HT-29 (cell line): Measurements from ENCODE around the gene AVPI1. TPM values are rescaled to one million over a fixed set of nuclear protein-coding genes. Genes with fewer than 3 reads are reported as not detected.

Experiments used
- DNase-seq: peaks from one replicate; pipeline ENCODE4 v3.0.0-alpha.2; 2015; ENCODE audit warnings: low spot score
- total RNA-seq: library from RNA; depleted of rRNA; stranded (reverse); fragments of >200 nt; shearing (Covaris generic); gene quantifications from 2 replicates; pipeline ENCODE4 v1.2.3, GENCODE V29; 2014; rRNA removed

AVPI1 gene, protein sequence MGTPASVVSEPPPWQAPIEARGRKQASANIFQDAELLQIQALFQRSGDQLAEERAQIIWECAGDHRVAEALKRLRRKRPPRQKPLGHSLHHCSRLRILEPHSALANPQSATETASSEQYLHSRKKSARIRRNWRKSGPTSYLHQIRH
- total RNA-seq = 31.9 and 35.5 TPM in 2 replicates

- peak; percentile 98 for DNase-seq
Observed at GRCh38 chr10:97686962-97687784, at the start of gene AVPI1. AVPI1 (minus strand) TSS chr10:97687241; CDS start chr10:97679905, 7,336 bp downstream.

GRCh38 chr10:97736403-97736901 is 49.4 kb upstream of the AVPI1 start:
- no peak for DNase-seq

DNA sequence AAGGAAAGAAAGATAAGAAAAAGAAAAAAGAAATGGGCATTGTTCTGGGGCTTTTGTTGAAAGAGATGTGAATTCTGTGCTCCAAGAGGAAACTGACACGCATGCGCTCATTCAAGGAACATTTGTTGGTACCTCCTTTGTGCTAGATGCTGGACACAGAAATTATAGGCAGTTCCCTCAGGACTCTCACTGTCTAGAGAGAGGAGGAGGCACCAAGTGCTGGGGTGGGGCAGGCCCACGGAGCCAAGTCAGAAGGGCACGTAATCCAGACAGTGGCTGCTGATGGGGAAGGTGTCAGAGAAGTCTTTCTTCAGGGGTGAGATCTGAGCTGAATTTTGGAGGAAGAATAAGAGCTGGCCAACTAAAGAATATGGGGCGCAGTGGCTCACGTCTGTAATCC is 47.0 kb upstream of the AVPI1 start:
- no peak for DNase-seq

- no peak for DNase-seq
Observed at GRCh38 chr10:97733256-97733655, 46.2 kb upstream of the AVPI1 start.

DNA sequence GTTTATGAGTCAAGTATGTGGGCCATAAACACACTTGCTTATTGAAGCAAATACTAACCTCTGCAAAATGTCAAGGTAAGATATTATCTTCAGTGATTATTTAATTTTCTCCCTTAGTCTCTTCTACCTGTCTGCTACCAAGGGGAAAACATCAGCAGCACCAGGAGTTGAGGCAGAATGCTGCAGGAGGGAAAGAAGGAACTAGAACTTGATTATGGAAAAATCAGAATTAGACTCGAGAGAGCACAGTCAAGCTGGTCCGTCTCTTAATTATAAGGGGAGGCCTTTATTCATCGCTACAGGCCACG is 45.0 kb upstream of the AVPI1 start:
- DNase-seq = no peak

DNA sequence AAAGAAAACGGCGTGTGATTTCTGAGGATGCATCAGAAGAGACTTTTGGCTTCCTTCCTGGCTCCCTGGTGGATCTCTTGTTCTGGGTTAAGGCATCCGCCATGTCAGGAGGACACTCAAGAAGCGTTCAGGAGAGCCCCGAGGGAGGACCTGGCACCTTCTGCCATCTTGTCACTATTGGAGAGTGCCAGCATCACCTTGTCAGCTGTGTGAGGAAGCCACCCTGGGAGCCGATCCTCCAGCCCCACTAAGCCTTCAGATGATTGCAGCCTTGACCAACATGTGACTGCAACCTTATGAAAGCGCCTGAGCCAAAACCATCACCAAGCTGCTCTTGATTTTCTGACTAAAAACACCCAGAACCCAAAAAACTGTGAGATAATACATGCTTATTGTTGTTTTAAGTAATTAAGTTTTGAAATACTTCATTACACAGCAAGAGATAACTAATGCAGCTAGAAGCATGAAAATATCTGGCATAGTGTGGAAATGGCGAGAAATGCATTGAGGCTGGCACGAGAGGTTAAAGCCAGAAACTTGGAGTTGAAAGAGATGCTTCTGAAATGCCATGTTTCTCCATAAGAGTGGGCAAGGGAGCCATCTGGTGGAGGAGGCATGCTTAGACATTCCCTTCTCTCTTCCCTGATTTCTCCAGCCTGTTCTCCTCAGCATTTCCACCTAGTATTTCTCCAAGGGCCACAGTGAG is 44.5 kb upstream of the AVPI1 start:
- DNase-seq = peak; percentile 91

- no peak for DNase-seq
Observed at GRCh38 chr10:97729014-97729413, 42.0 kb upstream of the AVPI1 start.

GRCh38 chr10:97726636-97727178 is 39.7 kb upstream of the AVPI1 start:
- DNase-seq = peak; percentile 53

DNA sequence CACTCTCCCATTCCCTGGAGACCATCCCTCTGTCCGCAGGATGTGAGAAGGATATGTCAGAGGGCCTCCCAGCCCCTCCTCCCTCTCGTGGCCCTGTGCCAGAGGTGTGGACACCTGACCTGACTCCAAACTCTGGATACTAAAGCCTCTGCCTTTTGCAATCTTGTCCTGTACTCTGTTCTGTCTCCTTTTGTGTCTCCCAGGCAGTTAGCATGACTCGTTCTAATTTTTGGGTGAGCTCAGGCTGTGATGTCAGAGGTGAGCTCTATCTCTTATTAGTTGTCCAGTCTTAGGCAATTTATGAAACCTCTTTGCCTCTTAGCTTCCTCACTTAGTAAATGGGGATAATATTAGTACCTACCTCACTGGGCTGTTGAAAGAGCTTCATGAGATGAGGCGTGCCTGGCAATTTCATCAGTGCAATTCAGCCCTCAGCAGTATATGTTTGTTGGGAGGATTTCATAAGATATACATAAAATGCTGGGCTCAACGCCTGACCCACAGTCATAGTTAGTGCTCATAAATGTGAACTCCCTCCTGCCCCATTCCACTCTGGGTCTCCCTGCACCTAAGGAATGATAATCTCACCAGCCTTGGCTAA is 37.4 kb upstream of the AVPI1 start:
- DNase-seq = no peak

DNA sequence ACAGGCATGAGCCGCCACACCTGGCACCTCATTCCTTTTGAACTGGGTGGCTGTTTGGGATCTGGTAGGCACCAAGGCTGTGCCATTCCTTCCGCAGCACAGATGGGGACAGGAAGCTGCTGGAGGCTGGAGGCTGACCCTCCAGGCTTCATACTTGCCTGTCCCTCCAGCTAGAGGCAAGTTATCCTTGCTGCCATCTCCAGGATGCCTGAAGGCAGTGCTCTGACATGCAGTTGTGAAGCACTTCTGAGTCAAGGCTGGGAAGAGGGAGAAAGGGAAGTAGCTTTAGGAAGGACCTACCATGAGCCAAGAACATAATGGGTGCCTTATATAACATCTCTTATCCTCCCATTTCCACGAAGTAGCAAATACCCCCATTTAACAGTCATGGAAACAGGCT is 36.0 kb upstream of the AVPI1 start:
- DNase-seq = no peak

GRCh38 chr10:97721871-97722780 is 35.1 kb upstream of the AVPI1 start:
- no peak for DNase-seq

DNA sequence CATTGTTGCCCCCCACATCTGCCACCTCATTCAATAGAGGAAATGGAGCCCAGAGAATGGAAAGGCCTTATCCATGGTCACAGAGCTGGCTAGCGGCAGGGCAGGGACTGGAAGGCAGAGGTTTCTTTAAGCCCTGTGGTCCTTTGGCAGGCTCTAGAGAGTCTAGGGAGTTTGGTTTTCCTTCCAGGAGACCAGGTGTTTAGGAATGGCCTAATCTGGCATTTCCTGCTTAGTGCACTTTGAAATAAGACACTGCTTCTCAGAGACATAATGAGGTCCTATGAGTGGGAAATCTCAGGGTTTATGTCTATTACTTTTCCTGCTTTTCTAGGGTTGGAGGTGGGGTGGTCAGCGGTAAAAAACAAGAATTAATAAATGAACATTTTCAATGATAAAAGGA is 32.6 kb upstream of the AVPI1 start:
- no peak for DNase-seq

GRCh38 chr10:97718659-97719142 is 31.7 kb upstream of the AVPI1 start:
- peak; percentile 96 for DNase-seq

GRCh38 chr10:97718178-97718577 is 31.1 kb upstream of the AVPI1 start:
- DNase-seq = peak; percentile 19

DNA sequence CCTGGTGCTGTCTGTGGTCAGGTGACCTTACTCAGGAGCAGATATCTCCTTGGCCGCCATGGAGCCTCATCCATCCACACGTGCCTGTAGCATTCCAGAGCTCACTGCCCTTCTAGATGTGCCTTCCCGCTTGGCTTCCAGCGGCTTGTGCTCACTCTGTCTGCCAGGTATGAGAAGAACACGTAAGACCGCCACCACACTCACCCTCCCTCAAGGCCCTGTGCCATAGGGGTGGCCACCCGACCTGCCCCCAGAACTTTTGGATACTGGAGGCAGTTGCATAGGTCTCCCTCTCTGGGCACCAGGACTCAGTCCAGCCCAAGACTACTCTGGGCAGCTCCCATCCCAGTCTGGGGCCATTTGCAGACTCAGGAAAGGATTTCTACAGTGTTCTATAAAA is 30.6 kb upstream of the AVPI1 start:
- DNase-seq = no peak

GRCh38 chr10:97715259-97715874 is 28.3 kb upstream of the AVPI1 start:
- DNase-seq = no peak

DNA sequence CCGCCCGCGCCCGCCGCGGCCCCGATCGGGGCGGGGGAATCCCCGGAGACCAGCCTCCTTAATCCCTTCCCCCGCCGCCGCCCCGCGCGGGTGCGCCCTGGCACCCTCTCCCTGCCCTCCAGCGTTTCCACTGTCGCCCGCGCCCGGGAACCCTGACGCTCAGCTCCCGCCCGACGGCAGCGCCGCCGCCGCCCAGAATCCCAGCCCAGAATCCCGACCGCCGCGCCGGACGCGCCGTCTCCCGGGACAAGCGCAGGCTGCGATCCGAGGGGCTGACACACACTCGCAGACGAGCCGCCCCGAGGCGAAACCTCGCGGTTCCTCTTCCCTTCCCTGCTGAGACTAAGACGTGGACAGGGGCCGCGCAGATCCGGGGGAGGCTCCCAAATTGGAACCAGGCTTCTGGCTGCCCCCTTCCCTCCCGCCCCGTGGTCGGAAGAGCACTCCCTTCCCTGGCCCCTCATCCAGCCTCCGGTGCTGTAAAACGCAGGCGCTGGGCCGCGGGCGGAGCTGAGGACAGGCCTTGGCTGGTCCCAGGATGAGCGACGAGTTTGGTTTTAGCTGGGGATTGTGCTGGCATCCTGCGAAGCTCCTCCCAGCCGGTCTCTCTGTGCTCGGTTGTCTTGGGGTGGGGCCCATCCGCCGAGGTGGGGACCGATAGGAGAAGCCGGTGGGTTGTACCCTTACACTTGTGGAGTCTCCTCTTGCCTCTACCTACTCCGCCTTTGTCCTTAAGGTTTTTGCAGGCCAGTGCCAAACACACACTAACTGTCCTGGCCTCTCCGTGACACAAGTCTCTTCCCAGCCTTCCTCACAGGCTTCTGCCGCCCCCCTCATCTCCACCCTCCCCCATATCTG is 27.6 kb upstream of the AVPI1 start:
- peak; percentile 47 for DNase-seq

GRCh38 chr10:97713826-97714400 is 26.9 kb upstream of the AVPI1 start:
- DNase-seq = peak; percentile 77

DNA sequence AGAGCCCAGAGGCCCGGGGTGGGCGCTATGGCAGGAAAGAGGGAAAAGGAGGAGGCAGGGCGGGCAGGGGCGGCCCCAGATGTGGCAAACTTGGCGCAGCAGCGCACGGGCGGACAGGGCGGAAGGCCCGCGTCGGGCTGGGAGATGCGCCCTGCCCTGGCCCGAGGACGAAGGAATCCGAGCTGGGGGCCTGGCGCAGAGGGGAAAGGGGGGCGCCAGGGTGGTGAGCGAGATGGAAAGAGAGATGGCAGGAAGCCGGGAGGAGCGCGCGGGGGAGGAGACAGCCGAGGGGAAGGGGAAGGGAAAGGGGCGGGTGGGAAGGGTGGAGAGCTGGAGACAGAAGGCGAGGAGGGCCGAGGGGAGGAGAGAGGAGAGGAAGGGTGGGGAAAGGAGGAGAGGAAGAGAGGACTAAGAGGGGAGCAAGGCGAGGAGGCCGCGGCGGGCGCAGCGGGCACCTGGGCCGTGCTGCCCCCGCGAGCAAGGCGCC is 26.3 kb upstream of the AVPI1 start, which contains the start of gene MARVELD1:
MARVELD1 (plus strand) TSS at position 392 of the 487 bp plus-strand sequence. CDS start 147 bp downstream, outside the sequence.
- peak; percentile 43 for DNase-seq
